Activated T-helper 9 cell treated with anti-CD3 and anti-CD28 coated beads, Interleukin-2, amount 50 U/mL, for 16 hours (primary cell): Measurements from ENCODE around the gene EEF2.
"Not testable (repeated sequence)": the region's sequence is repeated elsewhere in the genome, so short reads cannot be mapped to it uniquely, and the experiment has no call there.

Experiments used
- DNase-seq: peaks from one replicate; pipeline ENCODE4 v3.0.0-alpha.2; 2020; ENCODE audit warnings: low read depth

The EEF2 gene

GRCh38 chr19:4014541-4015491 is 29.6 kb upstream of the EEF2 start:
- no peak for DNase-seq

GRCh38 chr19:4013886-4014540 is 28.8 kb upstream of the EEF2 start:
- DNase-seq = no peak

- no peak for DNase-seq
Observed at GRCh38 chr19:4012975-4013634, 27.8 kb upstream of the EEF2 start.

GRCh38 chr19:4012092-4012974 is 27.1 kb upstream of the EEF2 start:
- no peak for DNase-seq

- DNase-seq = not testable (repeated sequence)
Observed at GRCh38 chr19:4011430-4011829, 26.2 kb upstream of the EEF2 start.

GRCh38 chr19:4010808-4011110 is 25.5 kb upstream of the EEF2 start:
- no peak for DNase-seq

GRCh38 chr19:4009990-4010807 is 24.9 kb upstream of the EEF2 start:
- no peak for DNase-seq

- DNase-seq = no peak
Observed at GRCh38 chr19:4007836-4008539, 22.7 kb upstream of the EEF2 start.

- DNase-seq = peak; percentile 95
Observed at GRCh38 chr19:4007021-4007835, 22.0 kb upstream of the EEF2 start, which contains the start of gene PIAS4. Gene PIAS4 (plus strand): TSS chr19:4007736. CDS start chr19:4007761, 25 bp downstream.

- not testable (repeated sequence) for DNase-seq
Observed at GRCh38 chr19:4005436-4005835, 20.2 kb upstream of the EEF2 start.

GRCh38 chr19:4000798-4001197 is 15.5 kb upstream of the EEF2 start:
- DNase-seq = not testable (repeated sequence)

- not testable (repeated sequence) for DNase-seq
Observed at GRCh38 chr19:3998667-3999412, 13.6 kb upstream of the EEF2 start.

GRCh38 chr19:3995607-3996006 is 10.3 kb upstream of the EEF2 start:
- no peak for DNase-seq

GRCh38 chr19:3990815-3991117 is 5.5 kb upstream of the EEF2 start:
- no peak for DNase-seq

GRCh38 chr19:3987619-3988371 is 2.5 kb upstream of the EEF2 start:
- peak; percentile 83 for DNase-seq

GRCh38 chr19:3986260-3987041 is 1.2 kb upstream of the EEF2 start:
- no peak for DNase-seq

GRCh38 chr19:3985643-3986259 is 488 bp upstream of the EEF2 start:
- DNase-seq = no peak
